COLO668 (cell line): Measurements from ENCODE around the gene SLC13A4.
"Not testable (repeated sequence)": the region's sequence is repeated elsewhere in the genome, so short reads cannot be mapped to it uniquely, and the experiment has no call there.

Experiments used
- DNase-seq: peaks from one replicate; lab custom pipeline; 2025; ENCODE audit not compliant: unreplicated experiment; lab: John Stamatoyannopoulos, UW

The SLC13A4 gene

GRCh38 chr7:135753616-135754413 lies 25.8 kb upstream of the SLC13A4 start:
- no peak for DNase-seq

- no peak for DNase-seq
These were observed 20.8 kb upstream of the SLC13A4 start, which contains the start of gene FAM180A for GRCh38 chr7:135748770-135749169. Gene FAM180A, minus strand, starts transcription at chr7:135748813. Its CDS starts 233 bp downstream, at chr7:135748580.

DNA sequence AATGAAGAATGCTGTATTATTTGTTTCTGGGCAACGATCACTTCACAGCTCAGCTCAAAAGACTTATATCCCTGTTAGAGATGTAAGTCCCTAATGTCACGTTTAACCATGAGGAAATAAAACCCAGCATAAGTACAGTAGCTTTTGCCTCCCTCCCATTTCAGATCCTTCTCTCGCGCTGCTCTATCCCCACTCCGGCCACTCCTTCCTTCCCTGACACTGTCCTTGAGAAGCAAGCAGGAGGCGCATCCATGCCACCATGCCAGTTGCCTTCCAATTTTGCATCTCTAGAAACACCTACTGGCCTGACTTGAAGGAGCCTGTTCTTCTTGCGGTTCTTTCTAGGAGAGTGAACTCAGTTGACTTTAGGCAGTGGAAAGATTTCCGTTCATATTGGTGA lies 19.4 kb upstream of the SLC13A4 start:
- DNase-seq = no peak

DNA sequence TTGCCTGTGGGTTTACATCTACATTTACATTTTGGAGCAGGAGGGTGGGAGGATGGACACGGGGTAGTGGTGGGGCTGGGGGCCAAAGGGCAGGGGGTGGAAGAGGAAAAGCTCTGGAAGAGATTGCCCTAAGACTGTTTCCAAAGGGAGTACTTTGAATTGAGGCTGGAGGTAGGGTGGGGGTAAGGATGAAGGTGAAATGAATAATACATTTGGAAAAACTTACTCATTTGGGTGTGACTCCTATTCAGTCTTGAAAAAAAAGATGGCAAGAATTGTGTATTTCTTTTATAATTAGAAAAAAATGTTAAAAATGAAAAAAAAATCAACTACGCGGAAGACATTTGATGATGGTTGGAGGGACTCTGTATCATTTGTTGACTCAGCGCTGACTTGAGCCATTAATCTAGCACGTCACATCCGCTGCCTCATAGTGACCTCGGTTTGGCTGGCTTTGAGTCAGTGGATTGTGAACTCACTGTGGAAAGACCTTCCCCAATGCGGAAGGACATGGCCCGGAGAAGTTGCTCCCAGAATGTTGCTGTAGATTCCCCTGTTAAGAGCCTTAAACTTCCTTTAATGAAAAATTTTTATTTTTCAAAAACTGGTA lies 17.8 kb upstream of the SLC13A4 start:
- DNase-seq = no peak

DNA sequence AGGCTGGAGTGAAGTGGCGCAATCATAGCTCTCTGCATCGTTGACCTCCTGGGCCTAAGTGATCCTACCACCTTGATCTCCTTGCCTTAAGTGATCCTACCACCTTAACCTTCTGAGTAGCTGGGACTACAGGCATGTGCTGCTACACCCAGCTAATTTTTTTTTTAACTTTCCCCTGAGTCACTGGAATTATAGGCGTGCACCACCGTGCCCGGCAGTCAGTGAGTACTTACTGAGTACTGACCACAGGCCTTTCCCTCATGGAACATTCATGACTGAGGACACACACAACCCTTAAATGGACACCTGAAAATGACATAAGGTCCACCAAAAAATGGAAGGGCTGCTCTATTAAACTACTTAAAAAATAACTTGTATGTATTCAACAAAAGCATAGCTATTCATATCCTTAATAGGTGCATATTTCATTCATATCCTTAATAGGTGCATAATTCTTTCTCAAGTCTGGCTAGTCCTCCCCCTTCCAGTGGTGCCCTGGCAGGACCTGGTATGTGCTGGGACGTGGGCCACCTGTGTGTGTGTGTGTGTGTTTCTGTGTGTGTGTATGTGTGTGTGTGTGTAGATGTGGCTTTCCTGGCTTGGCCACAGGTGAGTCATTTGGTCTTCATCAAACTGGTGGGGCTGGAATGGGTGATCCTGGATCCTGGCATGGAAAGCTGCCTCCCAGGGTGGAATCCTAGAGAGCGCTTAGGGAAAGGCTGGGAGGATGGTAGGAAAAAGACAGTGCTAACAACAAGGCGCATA lies 17.1 kb upstream of the SLC13A4 start:
- DNase-seq = no peak

- DNase-seq = no peak
These were observed 16.1 kb upstream of the SLC13A4 start for GRCh38 chr7:135743907-135744731.

GRCh38 chr7:135742371-135742770 lies 14.4 kb upstream of the SLC13A4 start:
- DNase-seq = no peak

- no peak for DNase-seq
These were observed 13.9 kb upstream of the SLC13A4 start for GRCh38 chr7:135741905-135742304.

GRCh38 chr7:135740889-135741288 lies 12.9 kb upstream of the SLC13A4 start:
- no peak for DNase-seq

DNA sequence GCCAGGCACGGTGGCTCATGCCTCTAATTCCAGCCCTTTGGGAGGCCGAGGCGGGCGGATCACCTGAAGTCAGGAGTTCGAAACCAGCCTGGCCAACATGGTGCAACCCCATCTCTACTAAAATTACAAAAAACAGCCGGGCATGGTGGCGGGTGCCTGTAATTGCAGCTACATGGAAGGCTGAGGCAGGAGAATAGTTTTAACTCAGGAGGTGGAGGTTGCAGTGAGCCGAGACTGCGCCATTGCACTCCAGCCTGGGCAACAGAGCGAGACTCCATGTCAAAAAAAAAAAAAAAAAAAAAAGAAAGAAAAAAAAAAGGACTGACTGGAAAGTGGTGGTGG lies 9.3 kb upstream of the SLC13A4 start:
- not testable (repeated sequence) for DNase-seq

- DNase-seq = no peak
These were observed 8.8 kb upstream of the SLC13A4 start for GRCh38 chr7:135736586-135737305.

- no peak for DNase-seq
These were observed 6.3 kb upstream of the SLC13A4 start for GRCh38 chr7:135734343-135734689.

GRCh38 chr7:135733603-135734342 lies 5.8 kb upstream of the SLC13A4 start:
- DNase-seq = no peak

DNA sequence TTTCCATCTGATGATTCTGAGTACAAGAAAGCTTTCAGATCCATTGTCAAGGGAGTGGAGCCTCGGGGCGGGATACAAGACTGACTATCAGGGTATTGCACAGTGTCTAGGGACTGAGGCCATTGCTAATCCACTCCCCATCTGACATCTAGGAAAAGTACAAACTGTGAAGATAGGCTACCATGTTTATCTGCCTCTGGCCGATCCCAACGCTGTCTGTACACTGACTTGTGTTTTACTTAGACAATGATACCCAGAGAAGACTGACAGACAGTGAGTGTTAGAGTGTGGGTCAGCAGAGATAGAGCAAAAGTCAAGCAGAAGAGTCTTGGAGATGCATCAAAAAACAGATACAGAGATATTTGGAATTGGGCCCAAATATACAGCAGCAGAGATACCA lies 3.1 kb upstream of the SLC13A4 start:
- no peak for DNase-seq

DNA sequence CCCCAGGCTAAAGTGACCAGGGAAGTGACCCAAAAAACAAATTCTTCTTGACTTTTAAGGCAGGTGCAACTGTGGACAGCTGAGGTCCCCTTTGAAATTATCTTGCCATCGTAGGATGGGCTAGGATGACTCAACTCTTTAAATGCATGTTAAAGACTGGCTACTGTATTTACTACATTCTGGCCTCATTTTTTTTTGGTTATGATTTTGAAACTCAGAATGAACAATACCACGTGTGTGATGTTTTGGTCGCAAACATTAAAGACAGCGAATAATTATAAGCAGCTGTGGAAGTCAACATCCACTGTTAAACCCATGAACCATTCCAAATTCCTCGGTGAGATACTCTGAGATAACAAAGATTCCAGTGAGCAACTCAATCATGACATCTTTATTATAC lies 1.2 kb upstream of the SLC13A4 start:
- DNase-seq = no peak

GRCh38 chr7:135726911-135727673 lies 894 bp downstream of the SLC13A4 start:
- DNase-seq = no peak

DNA sequence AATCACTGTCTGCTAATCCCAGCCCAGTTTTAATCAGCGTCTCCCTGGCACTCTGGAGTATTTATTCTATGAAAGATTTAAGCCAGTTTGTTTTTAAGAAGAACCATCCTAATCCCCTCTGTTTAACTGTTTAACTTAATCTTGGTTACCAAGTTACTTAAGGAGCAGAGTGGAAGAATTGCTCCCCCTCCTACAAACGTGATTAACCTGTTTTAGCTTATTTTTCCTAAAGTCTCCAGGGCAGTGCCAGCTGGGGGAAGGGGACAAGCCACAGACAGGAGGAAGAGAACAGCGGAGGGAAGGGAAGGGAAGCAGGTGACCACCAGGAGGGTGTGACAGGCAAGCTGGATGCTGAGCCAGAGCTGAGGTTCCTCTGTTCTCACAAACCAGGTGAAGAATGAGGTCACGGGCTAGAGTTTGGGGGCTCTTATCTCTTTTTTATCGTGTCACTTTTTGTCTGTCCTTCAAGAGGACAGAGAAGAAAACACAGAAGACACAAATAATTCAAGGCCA lies 1.7 kb downstream of the SLC13A4 start:
- no peak for DNase-seq

DNA sequence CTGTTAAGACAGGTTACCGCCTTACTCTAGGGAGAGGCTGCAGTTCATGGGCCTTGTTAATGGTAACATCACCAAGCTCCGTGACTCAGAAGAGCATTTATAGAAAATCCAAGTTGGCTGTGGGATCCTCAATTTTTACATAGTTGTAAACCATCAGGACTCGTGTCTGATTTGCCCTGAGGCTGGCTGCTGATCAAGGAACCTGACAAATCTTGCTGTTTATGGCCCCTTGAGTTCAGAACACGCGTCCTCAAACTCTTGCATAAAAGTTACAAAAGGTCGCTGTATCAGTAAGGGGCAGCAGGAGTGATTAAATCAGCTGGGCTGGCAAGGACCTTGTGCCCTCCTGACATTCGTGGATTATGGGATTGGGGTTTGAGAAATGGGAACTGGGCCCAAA lies 4.6 kb downstream of the SLC13A4 start:
- DNase-seq = no peak
